T47D (cell line): ENCODE results near the gene KIF14.

Experiments
- DNase-seq, 2 experiments: peaks; one replicate each; pipeline versions ENCODE4 v3.0.0 to v3.0.0-alpha.2; 2011 to 2012; ENCODE audit warnings: low read depth in 1 of 2, low spot score in 1 of 2
- JUND ChIP-seq: IDR thresholded peaks from 2 replicates; pipeline ENCODE4 v1.6.1; 2012; ENCODE audit warnings: low read depth
- in situ Hi-C: cut with HindIII; loops from 2 replicates; pipeline ENCODE4 v1.10.0; 2016; ENCODE audit warnings: low sequenced_read_pairs, low pct_unique_long_range_greater_than_20kb

The KIF14 gene

GRCh38 chr1:200620273-200621131 is at the start of gene KIF14:
TSS of gene KIF14 (minus strand) at chr1:200620751. CDS start at chr1:200618723, 2,028 bp downstream.
- peak; percentile 94 to 97 for DNase-seq
- in situ Hi-C loops, result no loop called here
- TF ChIP-seq JUND, result no peak

GRCh38 chr1:200669314-200670241 is 49.0 kb upstream of the KIF14 start, which contains the start of gene DDX59:
TSS of gene DDX59 (minus strand) at chr1:200669907. CDS start at chr1:200666740, 3,167 bp downstream.
- TF ChIP-seq JUND, result peak; percentile 57; the same call in 1 of the 2 replicates
- peak; percentile 91 to 99 for DNase-seq
- in situ Hi-C loops, result no loop called here

- no peak for DNase-seq
- no peak for TF ChIP-seq JUND
- in situ Hi-C loops, result no loop called here
Observed at GRCh38 chr1:200668514-200669313, 48.2 kb upstream of the KIF14 start.

- TF ChIP-seq JUND, result no peak
- in situ Hi-C loops, result no loop called here
- no peak for DNase-seq
Observed at GRCh38 chr1:200666309-200666708, 45.8 kb upstream of the KIF14 start.

GRCh38 chr1:200665861-200666260 is 45.3 kb upstream of the KIF14 start:
- DNase-seq, result no peak
- in situ Hi-C loops, result no loop called here
- no peak for TF ChIP-seq JUND

- TF ChIP-seq JUND, result no peak
- in situ Hi-C loops, result no loop called here
- DNase-seq, result no peak
Observed at GRCh38 chr1:200660719-200661118, 40.2 kb upstream of the KIF14 start.

- in situ Hi-C loops, result no loop called here
- DNase-seq, result no peak
- TF ChIP-seq JUND, result no peak
Observed at GRCh38 chr1:200659269-200659668, 38.7 kb upstream of the KIF14 start.

GRCh38 chr1:200658037-200658818 is 37.7 kb upstream of the KIF14 start:
- TF ChIP-seq JUND, result no peak

GRCh38 chr1:200654660-200655059 is 34.1 kb upstream of the KIF14 start:
- no peak for DNase-seq
- in situ Hi-C loops, result no loop called here
- TF ChIP-seq JUND, result no peak

More at GRCh38 chr1:200658037-200658818, 37.7 kb upstream of the KIF14 start:
- DNase-seq, result no peak
- in situ Hi-C loops, result no loop called here

- no peak for DNase-seq
- in situ Hi-C loops, result no loop called here
- TF ChIP-seq JUND, result no peak
Observed at GRCh38 chr1:200653022-200653462, 32.5 kb upstream of the KIF14 start.

- TF ChIP-seq JUND, result no peak
- in situ Hi-C loops, result no loop called here
- DNase-seq, result no peak
Observed at GRCh38 chr1:200652378-200652777, 31.8 kb upstream of the KIF14 start.
